Sigmoid colon (tissue), 4 donors: Measurements from ENCODE around the gene DGCR2.

Source experiments
- EP300 ChIP-seq, 4 donors: sonication (generic); formaldehyde crosslinking; IDR thresholded peaks; one replicate each; pipeline ENCODE4 v1.6.1; 2017; ENCODE audit warnings: antibody characterized with exemption in 4 of 4
- POLR2A ChIP-seq, 2 donors: fragments of 450-650 bp; IDR thresholded peaks; one replicate each; pipeline ENCODE4 v1.6.1; 2016; ENCODE audit warnings: antibody characterized with exemption in 2 of 2, mild to moderate bottlenecking in 2 of 2, moderate library complexity in 2 of 2
- TF ChIP-seq, protein P1 (sequence below), 4 experiments: fragments of 450-650 bp in 3 of 4; fragments of 200-600 bp in 1 of 4; IDR thresholded peaks; one replicate each; pipeline ENCODE4 v1.5.1; 2016 to 2019; ENCODE audit warnings: antibody characterized with exemption in 4 of 4, mild to moderate bottlenecking in 3 of 4, moderate library complexity in 2 of 4

DNA sequence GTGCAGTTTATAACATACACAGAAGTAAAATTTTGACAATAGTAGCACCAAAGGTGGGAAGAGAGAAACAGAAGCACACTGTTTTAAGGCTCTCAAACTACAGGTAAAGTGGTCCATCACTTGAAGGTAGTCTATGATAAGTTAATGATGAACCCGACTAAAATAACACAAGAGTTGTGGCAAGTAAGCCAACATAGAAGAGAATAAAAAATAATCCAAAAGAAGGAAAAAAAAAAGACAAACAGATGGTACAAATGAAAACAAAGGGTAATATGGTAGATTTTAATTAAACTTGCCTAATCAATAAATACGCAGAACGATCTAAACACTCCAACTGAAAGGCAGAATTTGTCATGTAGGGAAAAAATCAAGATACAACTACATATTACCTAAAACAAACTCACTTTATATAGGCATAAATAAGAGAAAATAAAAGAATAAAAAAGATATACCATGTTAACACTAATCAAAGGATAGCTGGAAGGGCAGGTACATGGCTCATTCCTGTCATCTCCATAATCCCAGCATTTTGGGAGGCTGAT, 31.6 kb downstream of the DGCR2 start:
- TF ChIP-seq, protein P1, sequence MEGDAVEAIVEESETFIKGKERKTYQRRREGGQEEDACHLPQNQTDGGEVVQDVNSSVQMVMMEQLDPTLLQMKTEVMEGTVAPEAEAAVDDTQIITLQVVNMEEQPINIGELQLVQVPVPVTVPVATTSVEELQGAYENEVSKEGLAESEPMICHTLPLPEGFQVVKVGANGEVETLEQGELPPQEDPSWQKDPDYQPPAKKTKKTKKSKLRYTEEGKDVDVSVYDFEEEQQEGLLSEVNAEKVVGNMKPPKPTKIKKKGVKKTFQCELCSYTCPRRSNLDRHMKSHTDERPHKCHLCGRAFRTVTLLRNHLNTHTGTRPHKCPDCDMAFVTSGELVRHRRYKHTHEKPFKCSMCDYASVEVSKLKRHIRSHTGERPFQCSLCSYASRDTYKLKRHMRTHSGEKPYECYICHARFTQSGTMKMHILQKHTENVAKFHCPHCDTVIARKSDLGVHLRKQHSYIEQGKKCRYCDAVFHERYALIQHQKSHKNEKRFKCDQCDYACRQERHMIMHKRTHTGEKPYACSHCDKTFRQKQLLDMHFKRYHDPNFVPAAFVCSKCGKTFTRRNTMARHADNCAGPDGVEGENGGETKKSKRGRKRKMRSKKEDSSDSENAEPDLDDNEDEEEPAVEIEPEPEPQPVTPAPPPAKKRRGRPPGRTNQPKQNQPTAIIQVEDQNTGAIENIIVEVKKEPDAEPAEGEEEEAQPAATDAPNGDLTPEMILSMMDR (IDR thresholded peaks at IDR 0.05), result no peak
- TF ChIP-seq POLR2A (IDR thresholded peaks at IDR 0.05) (no peak), EP300 (IDR thresholded peaks at IDR 0.05) (no peak)
